DOHH2 (cell line): ENCODE results near the gene PPP2R2B.

Experiments used
- H3F3A ChIP-seq: fragments of 200-600 bp; sonication (generic), shearing (Covaris generic); 2 replicates; pipeline ENCODE4 v1.6.0; 2016; ENCODE audit warnings: antibody characterized with exemption, mild to moderate bottlenecking; ENCODE audit not compliant: control insufficient read depth, insufficient read depth
- H3K27ac ChIP-seq: fragments of 200-600 bp; sonication (generic); 2 replicates; pipeline ENCODE4 v1.5.1; 2014; ENCODE audit warnings: low read depth, mild to moderate bottlenecking, low read length, moderate library complexity
- H3K27me3 ChIP-seq: fragments of 200-600 bp; sonication (generic); 2 replicates; pipeline ENCODE4 v1.6.1; 2014; ENCODE audit warnings: mild to moderate bottlenecking, low read length, mixed read lengths; ENCODE audit not compliant: control insufficient read depth
- H3K36me3 ChIP-seq: fragments of 200-600 bp; sonication (generic); 2 replicates; pipeline ENCODE4 v1.6.1; 2014; ENCODE audit warnings: mild to moderate bottlenecking, low read length, moderate library complexity, mixed read lengths; ENCODE audit not compliant: control insufficient read depth
- H3K4me1 ChIP-seq: fragments of 200-600 bp; sonication (generic); 2 replicates; pipeline ENCODE4 v1.6.1; 2014; ENCODE audit warnings: mild to moderate bottlenecking, low read length, mixed read lengths; ENCODE audit not compliant: control insufficient read depth
- H3K4me2 ChIP-seq: fragments of 200-600 bp; sonication (generic); 2 replicates; pipeline ENCODE4 v1.6.0; 2014; ENCODE audit warnings: mild to moderate bottlenecking, low read length, moderate library complexity
- H3K4me3 ChIP-seq: fragments of 200-600 bp; sonication (generic); 2 replicates; pipeline ENCODE4 v1.5.1; 2014; ENCODE audit warnings: mild to moderate bottlenecking, low read length, mixed read lengths
- H3K79me2 ChIP-seq: fragments of 200-600 bp; sonication (generic); 2 replicates; pipeline ENCODE4 v1.6.1; 2014; ENCODE audit warnings: mild to moderate bottlenecking, low read length, mixed read lengths; ENCODE audit not compliant: control insufficient read depth
- H3K9me2 ChIP-seq: fragments of 200-600 bp; sonication (generic); replicated peaks from 2 replicates; pipeline ENCODE4 v1.6.1; 2014; ENCODE audit warnings: mild to moderate bottlenecking, low read length, mixed read lengths; ENCODE audit not compliant: control insufficient read depth
- H3K9me3 ChIP-seq: fragments of 200-600 bp; sonication (generic); 2 replicates; pipeline ENCODE4 v1.6.1; 2014; ENCODE audit warnings: antibody characterized with exemption, low read length, mixed read lengths; ENCODE audit not compliant: control insufficient read depth, insufficient read depth
- H4K20me1 ChIP-seq: fragments of 200-600 bp; sonication (generic); 2 replicates; pipeline ENCODE4 v1.6.0; 2014; ENCODE audit warnings: low read depth, mild to moderate bottlenecking, antibody characterized with exemption, low read length, moderate library complexity; ENCODE audit not compliant: control insufficient read depth, insufficient read depth
- EZH2phosphoT487 ChIP-seq: fragments of 200-600 bp; sonication (generic); IDR thresholded peaks from 2 replicates; pipeline ENCODE4 v1.6.1; 2017; ENCODE audit warnings: borderline replicate concordance, mild to moderate bottlenecking, antibody characterized with exemption, low read length, moderate library complexity, mixed read lengths
- TF ChIP-seq, protein P1 (sequence below): fragments of 200-600 bp; sonication (generic); IDR thresholded peaks from one replicate; pipeline ENCODE4 v1.5.1; 2014; ENCODE audit warnings: antibody characterized with exemption, mild to moderate bottlenecking, low read depth, low read length; ENCODE audit not compliant: poor library complexity, severe bottlenecking

Gene PPP2R2B

DNA sequence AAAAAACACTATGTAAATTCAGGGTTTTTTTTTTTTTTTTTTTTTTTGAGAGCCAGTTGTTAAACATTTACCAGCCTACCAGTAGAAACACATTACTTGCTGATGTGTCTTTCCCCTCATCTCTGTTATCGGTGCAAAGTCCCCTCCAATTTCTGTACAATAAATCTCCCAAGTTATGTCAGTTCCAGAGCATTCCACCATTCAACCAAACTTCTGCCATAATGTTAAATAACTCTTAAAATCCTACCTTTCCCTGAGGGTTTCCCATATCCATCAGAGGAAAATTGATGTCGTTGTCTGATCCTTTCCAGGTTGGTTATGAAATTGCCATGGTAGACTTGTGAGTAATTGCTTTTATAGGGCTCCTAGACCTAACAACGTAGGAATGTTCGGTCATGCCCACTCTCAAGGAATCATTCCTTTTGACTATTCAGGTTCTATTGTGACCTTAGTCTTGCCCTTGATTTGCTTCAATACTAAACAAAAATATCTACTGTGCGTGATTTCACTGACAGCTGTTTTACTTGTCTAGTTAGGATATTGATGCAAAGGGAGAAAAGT lies 5.6 kb upstream of the PPP2R2B start:
- Histone ChIP-seq H3K27ac (no peak overlapping the region), H3K9me3 (no peaks in the 10 kb centered on the region), H3K4me1 (no peaks in the 10 kb centered on the region), H3K27me3 (peaks cover 2% of the 10 kb centered on the region), H3K9me2 (no peaks in the 10 kb centered on the region), H3K4me3 (no peak overlapping the region), H3K36me3 (no peaks in the 10 kb centered on the region), H3K4me2 (no peak overlapping the region), H4K20me1 (no peaks in the 10 kb centered on the region), H3F3A (no peaks in the 10 kb centered on the region), H3K79me2 (no peaks in the 10 kb centered on the region)
- no peak for TF ChIP-seq EZH2phosphoT487
- TF ChIP-seq, protein P1, sequence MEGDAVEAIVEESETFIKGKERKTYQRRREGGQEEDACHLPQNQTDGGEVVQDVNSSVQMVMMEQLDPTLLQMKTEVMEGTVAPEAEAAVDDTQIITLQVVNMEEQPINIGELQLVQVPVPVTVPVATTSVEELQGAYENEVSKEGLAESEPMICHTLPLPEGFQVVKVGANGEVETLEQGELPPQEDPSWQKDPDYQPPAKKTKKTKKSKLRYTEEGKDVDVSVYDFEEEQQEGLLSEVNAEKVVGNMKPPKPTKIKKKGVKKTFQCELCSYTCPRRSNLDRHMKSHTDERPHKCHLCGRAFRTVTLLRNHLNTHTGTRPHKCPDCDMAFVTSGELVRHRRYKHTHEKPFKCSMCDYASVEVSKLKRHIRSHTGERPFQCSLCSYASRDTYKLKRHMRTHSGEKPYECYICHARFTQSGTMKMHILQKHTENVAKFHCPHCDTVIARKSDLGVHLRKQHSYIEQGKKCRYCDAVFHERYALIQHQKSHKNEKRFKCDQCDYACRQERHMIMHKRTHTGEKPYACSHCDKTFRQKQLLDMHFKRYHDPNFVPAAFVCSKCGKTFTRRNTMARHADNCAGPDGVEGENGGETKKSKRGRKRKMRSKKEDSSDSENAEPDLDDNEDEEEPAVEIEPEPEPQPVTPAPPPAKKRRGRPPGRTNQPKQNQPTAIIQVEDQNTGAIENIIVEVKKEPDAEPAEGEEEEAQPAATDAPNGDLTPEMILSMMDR: no peak

DNA sequence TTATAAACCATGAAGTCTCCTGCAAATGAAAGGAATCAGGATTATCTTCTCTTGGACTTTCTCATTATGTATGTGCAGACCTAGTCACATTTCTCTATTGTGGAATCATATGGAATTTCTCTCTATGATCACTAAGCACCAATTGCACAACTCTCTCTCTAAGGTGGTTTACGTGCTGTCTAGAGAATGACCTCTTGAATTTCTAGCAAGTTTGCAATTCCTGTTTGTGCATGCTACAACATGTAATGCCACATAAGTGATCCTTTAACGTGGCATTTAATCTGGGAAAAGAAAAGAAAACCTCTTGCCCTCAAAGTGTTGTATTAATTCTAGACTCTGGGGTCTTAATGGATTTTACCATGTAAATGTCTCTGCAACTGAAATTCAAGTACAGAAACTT lies 5.0 kb upstream of the PPP2R2B start:
- peaks cover 7% of the 10 kb centered on the region for H3K27me3 ChIP-seq
- no peaks in the 10 kb centered on the region for H3K36me3 ChIP-seq
- H3F3A ChIP-seq: no peaks in the 10 kb centered on the region
- H3K9me2 ChIP-seq: no peaks in the 10 kb centered on the region
- no peak overlapping the region for H3K27ac ChIP-seq
- H4K20me1 ChIP-seq: no peaks in the 10 kb centered on the region
- H3K79me2 ChIP-seq: no peaks in the 10 kb centered on the region
- no peak overlapping the region for H3K4me2 ChIP-seq
- TF ChIP-seq, protein P1: no peak
- no peak for TF ChIP-seq EZH2phosphoT487
- H3K9me3 ChIP-seq: no peaks in the 10 kb centered on the region
- H3K4me3 ChIP-seq: no peak overlapping the region
- no peaks in the 10 kb centered on the region for H3K4me1 ChIP-seq

DNA sequence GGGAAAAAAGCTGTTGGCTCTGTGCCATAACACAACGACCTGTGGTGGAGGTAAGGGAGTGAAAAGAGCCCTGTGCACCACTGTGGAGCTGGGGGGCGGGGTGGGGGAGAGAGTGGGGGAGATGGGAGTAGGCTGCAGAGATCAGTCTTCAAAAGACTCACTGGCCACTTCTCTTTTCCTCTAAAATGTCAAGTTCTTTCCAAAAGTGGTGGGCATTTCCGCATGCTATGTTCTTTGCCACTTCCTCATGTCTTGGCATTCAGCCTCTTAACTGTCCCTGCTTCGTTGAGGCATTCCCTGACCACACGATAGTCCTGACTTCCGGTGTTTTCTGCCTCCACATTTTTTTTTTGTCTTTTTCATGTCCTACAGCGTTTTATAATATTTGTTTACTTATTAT lies 2.4 kb upstream of the PPP2R2B start:
- Histone ChIP-seq H3K9me3 (no peaks in the 10 kb centered on the region), H3F3A (no peaks in the 10 kb centered on the region), H3K27me3 (peaks cover 21% of the 10 kb centered on the region), H3K9me2 (no peaks in the 10 kb centered on the region), H3K27ac (no peak overlapping the region), H3K4me3 (no peak overlapping the region), H3K79me2 (no peaks in the 10 kb centered on the region), H3K4me2 (no peak overlapping the region), H3K4me1 (no peaks in the 10 kb centered on the region), H4K20me1 (no peaks in the 10 kb centered on the region), H3K36me3 (no peaks in the 10 kb centered on the region)
- TF ChIP-seq, protein P1: no peak
- no peak for TF ChIP-seq EZH2phosphoT487
